HG03469 (cell line): ENCODE data around the gene JAKMIP2.

Source experiments
- ATAC-seq: cut with Tn5 transposase; IDR thresholded peaks from one replicate; pipeline ENCODE4 v1.9.1; 2021; ENCODE audit warnings: mild to moderate bottlenecking, moderate library complexity, moderate number of reproducible peaks; ENCODE audit not compliant: unreplicated experiment

Gene JAKMIP2

DNA sequence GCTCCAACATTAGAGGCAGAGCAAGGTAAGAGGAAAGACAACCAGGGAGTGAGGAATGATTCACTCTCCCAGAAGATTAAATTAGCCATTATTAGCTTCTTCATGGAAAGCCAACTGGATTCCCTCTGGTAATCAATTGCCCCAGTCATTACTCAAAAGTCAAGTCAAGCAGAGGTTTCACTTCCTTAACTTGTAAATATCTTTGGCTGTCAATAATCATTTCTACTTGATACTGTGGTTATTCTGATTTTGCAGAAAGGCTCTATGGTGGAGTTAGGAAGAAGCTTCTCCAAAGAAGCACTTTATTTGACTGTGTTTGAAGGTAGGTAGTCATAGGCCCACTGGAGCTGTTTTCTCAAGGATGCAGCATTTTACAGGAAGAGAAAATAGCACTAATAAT is 78.0 kb downstream of the JAKMIP2 start:
- no peak for ATAC-seq

DNA sequence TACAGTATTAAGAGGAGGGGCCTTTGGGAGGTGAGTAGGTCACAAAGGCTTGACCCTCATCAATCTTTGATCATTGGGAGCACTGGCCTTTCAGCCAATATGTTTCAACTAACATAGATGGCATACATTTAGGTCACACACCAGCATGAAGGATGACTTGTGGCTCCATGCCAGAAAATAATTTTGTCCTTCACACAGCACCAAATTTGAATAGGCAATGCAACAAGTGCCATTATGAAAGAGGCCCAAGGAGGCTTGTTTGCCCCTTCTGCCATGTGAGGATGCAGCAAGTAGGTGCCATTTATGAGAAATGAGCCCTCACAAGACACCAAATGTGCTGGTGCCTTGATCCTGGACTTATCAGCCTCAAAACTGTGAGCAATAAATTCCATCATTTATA is 81.1 kb downstream of the JAKMIP2 start:
- ATAC-seq = no peak

DNA sequence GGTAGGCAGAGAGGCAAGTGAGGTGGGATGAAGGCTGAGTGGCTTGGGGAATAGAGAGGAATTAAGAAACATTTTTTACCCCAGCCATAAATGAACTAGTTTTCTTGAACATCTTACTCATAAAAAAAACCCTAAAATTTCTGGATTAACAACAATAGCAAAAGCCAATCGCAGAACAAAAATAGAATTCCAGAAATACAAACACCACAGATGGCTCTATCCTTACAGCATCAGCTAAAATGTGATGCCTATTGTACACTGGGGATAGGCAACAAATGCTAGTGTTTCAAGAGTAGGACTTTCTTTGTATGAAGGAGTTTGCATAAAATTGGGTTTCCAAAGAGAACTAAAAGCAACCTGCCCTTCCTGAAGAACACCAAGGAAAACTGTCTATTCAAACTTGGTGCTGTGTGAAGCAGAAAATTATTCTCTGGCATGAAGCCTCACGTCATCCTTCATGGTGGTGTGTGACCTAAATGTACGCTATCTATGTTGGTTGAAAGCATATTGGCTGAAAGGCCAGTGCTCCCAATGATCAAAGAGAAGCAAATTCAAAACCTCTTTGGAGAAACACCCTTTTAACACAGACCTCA is 82.9 kb downstream of the JAKMIP2 start:
- ATAC-seq = no peak

DNA sequence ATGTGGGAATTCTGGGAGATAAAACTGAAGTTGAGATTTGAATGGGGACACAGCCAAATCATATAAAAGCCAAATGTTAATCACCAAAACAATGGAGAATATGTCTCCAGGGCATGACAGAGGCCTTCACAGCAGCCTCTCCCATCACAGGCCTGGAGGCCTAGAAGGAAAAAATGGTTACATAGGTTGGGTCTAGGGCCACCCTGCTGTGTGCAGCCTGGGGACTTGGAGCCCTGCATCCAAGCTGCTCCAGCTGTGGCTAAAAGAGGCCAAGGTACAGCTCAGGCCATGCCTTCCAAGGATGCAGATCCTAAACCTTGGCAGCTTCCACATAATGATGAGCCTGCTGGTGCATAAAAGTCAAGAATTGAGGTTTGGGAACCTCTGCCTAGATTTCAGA is 85.1 kb downstream of the JAKMIP2 start:
- ATAC-seq = no peak

DNA sequence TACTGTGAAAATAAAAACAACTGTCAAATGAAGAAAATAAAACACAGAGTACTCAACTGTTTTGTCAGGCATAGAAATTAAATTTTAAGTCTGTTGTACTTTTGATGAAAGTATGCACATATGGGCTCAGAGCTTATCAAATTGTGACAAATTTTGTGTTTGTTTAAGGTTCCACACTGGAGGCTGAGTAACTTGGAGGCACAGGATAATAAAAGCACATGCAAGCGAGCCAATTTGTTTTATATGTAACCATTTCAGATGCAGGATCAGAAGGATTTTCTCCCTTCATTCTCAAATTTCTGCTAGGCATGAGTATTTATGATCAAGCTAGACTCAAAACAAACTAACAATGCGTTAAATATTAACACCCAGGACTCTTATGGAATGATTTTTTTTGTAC is 87.8 kb downstream of the JAKMIP2 start:
- ATAC-seq = no peak

DNA sequence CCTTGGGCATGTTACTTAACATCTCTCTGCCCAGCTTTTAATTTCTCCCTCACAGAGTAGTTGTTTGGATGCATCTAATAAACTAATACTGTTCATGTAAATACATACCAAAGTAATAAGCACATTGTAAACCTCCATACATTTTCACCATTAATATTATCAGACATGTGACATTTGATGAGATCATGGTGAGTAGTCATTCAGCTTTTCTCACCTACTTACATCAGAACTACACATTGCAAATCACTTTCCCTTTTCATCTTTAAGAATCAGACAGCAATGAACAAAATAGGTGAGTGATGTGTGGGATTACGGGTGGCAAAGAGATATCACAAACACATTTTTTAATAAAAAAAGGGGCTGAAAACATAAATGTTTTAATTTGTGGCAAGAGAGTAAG is 89.3 kb downstream of the JAKMIP2 start:
- no peak for ATAC-seq

- no peak for ATAC-seq
Observed at GRCh38 chr5:147691130-147691529, 91.4 kb downstream of the JAKMIP2 start.

DNA sequence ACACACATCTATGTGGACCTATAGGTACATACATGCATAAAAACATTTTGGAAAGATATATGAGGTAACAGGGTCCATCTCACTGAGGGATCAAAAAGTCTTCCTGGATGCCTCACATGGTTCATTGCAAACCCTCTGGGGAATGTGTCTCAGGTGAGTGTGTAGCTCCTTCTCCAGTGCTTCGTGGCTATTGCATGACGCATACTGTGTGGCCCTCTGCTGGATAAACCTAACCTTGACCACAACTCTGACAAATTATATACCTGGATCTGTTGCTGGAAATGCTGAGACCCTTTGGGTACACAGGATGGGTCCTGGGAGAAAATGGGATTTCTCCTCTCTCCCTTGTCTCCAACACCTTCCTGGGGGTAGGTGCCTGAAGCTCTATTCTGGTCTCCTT is 91.9 kb downstream of the JAKMIP2 start:
- ATAC-seq = no peak

GRCh38 chr5:147689426-147689825 is 93.1 kb downstream of the JAKMIP2 start:
- no peak for ATAC-seq

GRCh38 chr5:147688656-147689356 is 93.7 kb downstream of the JAKMIP2 start:
- no peak for ATAC-seq

GRCh38 chr5:147687118-147687517 is 95.4 kb downstream of the JAKMIP2 start:
- ATAC-seq = no peak

DNA sequence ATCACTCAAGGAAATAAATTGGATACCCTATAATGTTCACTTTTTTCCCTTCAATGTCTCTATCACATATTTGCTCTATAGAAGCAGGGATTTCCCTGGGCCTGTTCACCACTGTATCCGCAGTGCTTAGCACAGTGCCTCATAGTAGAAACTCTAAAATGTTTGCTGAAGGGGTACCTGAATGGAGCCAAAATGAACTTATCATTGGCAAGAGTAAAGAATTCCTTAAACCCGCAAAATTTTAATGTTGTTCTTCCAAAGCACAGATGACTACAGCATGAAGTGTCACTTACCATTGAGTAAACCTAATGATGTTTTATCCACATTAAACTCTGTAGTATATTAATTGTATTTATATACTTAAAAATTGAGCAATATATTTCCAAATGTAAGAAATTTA is 96.1 kb downstream of the JAKMIP2 start:
- no peak for ATAC-seq

DNA sequence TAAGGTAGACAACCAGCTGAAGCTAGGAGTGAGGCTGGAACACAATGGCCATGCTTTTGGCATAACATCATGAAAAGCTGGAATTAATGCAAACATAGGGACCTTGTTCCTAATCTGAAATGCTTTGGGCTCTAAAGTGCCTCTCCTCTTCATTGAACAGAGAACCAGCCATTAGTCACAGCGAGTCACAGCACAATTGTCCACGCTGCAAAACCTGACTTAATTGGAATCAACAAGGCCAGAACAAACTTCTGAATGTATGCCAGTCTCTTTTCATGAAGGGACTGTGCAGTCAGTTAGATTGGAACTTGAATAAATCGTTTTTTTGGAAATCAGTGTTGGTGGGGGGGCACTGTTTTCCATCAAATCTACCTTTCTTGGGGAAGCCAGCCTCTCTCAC is 96.5 kb downstream of the JAKMIP2 start:
- ATAC-seq = no peak

DNA sequence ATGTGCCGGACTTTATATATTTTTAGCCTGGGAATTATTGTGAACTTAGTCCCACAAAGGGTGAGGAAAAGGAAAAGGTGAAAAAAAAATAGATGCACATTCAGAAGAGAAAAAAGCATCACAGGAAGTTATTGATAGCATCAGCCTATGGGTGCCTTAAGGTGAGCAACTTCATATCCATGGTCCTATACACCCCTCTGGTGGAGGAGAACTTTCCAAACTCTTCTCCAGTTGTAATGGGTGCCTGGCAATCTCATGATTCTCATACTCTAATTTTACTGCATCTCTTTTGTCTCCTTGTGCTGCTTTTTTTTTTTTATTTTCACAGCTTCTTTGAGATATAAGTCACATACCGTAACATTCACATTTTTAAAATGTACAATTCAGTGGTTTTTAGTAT is 107.4 kb downstream of the JAKMIP2 start:
- ATAC-seq = no peak

DNA sequence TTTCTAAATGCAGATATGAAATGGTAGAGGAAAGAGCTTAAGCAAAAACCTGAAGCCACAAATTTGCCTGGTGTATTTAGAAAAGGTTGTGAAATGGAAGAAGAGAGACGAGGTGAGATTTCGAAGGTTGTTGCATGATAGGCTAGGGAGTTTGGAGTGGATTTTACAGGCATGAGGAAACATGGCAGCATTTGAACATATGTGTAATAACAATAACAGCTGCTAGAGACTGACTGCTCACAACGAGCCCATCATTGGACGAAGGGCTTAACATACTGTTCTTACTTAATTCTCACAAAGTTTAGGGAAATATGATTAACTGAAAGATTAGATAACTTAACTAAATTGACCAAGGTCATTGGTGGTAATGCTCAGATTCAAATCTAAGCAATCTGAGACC is 108.1 kb downstream of the JAKMIP2 start:
- ATAC-seq = no peak

- ATAC-seq = no peak
Observed at GRCh38 chr5:147673791-147674190, 108.7 kb downstream of the JAKMIP2 start.

- ATAC-seq = no peak
Observed at GRCh38 chr5:147673266-147673665, 109.3 kb downstream of the JAKMIP2 start.

- ATAC-seq = no peak
Observed at GRCh38 chr5:147671365-147671764, 111.2 kb downstream of the JAKMIP2 start.

DNA sequence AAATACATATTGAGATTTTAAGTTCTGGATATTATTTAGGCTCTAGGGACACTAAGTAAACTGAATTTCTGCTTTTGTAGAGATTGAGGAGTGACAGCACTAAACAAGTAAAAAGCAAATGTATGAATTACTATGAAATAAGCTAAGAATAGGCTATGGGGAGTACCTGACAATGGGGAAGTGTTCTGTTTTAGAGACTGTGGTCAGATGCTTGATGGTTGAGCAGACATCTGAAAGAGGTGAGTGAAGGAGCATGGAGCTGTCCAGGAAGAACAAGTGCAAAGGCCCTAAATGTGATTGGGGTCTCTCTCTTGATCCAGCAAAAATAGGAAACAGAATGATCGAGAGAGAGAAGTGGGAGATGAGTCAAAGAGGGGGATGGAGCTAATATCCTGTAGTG is 111.7 kb downstream of the JAKMIP2 start:
- ATAC-seq = no peak

DNA sequence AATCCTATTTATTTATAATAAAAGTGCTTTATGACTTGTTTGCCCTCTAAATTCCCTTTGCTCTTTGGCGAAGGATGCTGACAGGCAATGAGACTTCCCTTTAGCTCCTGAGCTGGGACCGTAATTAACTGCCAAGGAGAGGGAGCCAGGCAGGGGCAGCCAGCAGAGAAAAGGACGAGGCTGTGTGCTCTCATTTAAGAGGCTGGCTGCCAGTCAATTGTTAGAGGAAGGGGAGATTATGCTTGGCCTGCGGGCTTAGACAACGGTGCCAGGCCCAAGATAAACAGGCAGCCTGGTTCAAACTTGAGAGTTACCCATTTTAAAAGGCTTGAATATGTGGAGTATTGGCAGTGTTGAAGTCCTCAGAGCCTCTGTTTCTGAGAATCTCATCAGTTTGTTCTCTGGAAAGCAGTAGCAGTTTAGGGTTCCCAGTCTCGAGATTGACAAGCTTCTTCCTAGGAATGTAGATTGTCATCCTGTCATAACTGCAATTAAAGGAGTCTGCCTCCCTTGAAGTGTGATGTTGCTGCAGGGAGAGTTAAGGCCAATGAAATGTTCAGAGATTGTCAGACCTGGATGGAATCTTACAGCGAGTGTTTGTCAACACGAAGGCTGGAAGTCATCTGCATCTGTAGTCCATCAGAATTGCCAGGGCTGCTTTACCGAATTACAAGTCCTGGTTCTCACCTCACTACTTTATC is 113.2 kb downstream of the JAKMIP2 start:
- ATAC-seq = no peak

DNA sequence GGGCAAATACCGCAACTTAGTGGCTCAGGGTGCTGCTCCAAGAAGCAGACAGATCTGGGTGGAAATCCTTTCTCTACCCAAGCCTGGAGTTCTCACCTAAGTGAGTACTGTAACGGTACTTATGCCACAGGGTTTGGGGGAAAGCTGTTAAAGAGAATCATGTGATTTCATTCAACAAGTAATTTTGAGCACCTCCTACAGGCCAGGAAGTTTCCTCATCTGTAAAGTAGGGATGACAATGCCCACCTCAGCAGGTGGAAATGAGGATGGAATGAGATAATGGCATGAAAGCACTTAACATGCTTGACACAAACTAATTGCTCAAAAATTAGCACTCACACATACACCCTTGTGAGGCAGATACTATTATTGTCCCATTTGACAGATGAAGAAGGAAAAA is 114.1 kb downstream of the JAKMIP2 start:
- ATAC-seq = no peak

DNA sequence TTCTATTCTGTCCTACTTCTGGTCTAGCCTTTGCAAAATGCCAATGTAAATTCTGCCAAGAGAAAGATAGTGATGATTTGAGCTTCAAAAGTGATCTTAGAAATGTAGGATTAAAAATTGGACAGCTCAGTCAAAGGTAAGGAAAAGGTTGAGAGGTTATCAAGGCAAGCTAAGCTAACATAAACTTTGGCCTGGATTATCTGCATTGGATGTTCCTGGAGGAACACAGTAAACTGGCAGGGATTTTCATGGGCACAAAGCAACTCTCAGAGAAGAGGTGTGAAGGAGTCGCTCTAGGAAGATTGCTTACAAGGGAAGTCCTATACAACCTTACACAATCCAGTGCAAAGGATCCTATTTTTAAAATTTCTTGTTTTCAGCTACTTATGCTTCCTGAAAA is 115.2 kb downstream of the JAKMIP2 start:
- no peak for ATAC-seq
